CD4-positive, CD25-positive, alpha-beta regulatory T cell (primary cell): Measurements from ENCODE around the gene ERBB4. TPM values are rescaled to one million over a fixed set of nuclear protein-coding genes. Genes with fewer than 3 reads are reported as not detected.

ENCODE experiments used
- ATAC-seq, 2 donors: fragments of 150-1000 bp; cut with Tn5 transposase; one replicate each; pipeline ENCODE4 v1.10.0; 2021; ENCODE audit warnings: low read depth in 2 of 2, moderate number of reproducible peaks in 2 of 2, moderate library complexity in 1 of 2
- DNase-seq, 3 donors: peaks; one replicate each; pipeline versions ENCODE4 v3.0.0 to v3.0.0-alpha.2; 2012 to 2022; ENCODE audit warnings: mixed read lengths in 1 of 3
- H3K27ac ChIP-seq: one replicate; pipeline ENCODE4 v1.7.0; 2013; ENCODE audit warnings: mild to moderate bottlenecking, low read length; ENCODE audit not compliant: insufficient read depth, poor library complexity, severe bottlenecking
- H3K27me3 ChIP-seq: one replicate; pipeline ENCODE4 v1.7.0; 2013; ENCODE audit warnings: low read length; ENCODE audit not compliant: control insufficient read depth, insufficient read depth
- H3K36me3 ChIP-seq: one replicate; pipeline ENCODE4 v1.7.0; 2013; ENCODE audit warnings: mild to moderate bottlenecking, low read length, moderate library complexity; ENCODE audit not compliant: control insufficient read depth, insufficient read depth
- H3K4me1 ChIP-seq: 2 replicates; pipeline ENCODE4 v1.7.0; 2013; ENCODE audit warnings: mild to moderate bottlenecking, low read length; ENCODE audit not compliant: insufficient read depth, control insufficient read depth, poor library complexity, severe bottlenecking
- H3K4me3 ChIP-seq: one replicate; pipeline ENCODE4 v1.7.0; 2013; ENCODE audit warnings: low read depth, mild to moderate bottlenecking, low read length, moderate library complexity
- H3K9me3 ChIP-seq, 2 experiments: 1 replicate in 1 of 2; 2 replicates in 1 of 2; pipeline ENCODE4 v1.7.0; 2013; ENCODE audit warnings: low read length in 2 of 2, mild to moderate bottlenecking in 1 of 2, moderate library complexity in 1 of 2; ENCODE audit not compliant: control insufficient read depth in 2 of 2
- H3K27ac Mint-ChIP-seq, 3 donors: one replicate each; pipeline ENCODE4 v1.8.0; 2020 to 2022; ENCODE audit warnings: mild to moderate bottlenecking in 3 of 3, mixed read lengths in 3 of 3, moderate library complexity in 2 of 3
- H3K27me3 Mint-ChIP-seq: one replicate; pipeline ENCODE4 v1.8.0; 2022; ENCODE audit warnings: mild to moderate bottlenecking, mixed read lengths
- H3K36me3 Mint-ChIP-seq: one replicate; pipeline ENCODE4 v1.8.0; 2020; ENCODE audit warnings: mixed read lengths
- H3K4me1 Mint-ChIP-seq, 4 donors: one replicate each; pipeline ENCODE4 v1.8.0; 2020 to 2022; ENCODE audit warnings: mixed read lengths in 4 of 4, mild to moderate bottlenecking in 1 of 4
- H3K4me3 Mint-ChIP-seq, 4 donors: one replicate each; pipeline ENCODE4 v1.8.0; 2020 to 2022; ENCODE audit warnings: mild to moderate bottlenecking in 4 of 4, mixed read lengths in 4 of 4, moderate library complexity in 3 of 4
- H3K9me3 Mint-ChIP-seq, 7 donors: one replicate each; pipeline ENCODE4 v1.8.0; 2020 to 2022; ENCODE audit warnings: mixed read lengths in 7 of 7, mild to moderate bottlenecking in 3 of 7, moderate library complexity in 2 of 7
- polyA plus RNA-seq, 4 donors: library from polyadenylated mRNA; unstranded; fragments of 300-500 nt; fragmentation: Illumina TruSeq; gene quantifications; one replicate each; pipeline ENCODE4 v1.2.3, GENCODE V29; 2021
- total RNA-seq: library from RNA; stranded (reverse); gene quantifications from one replicate; pipeline ENCODE4 v1.2.3, GENCODE V29; 2022

Gene ERBB4
- total and polyA plus RNA-seq, 5 donors from 2014 or later, result not detected

DNA sequence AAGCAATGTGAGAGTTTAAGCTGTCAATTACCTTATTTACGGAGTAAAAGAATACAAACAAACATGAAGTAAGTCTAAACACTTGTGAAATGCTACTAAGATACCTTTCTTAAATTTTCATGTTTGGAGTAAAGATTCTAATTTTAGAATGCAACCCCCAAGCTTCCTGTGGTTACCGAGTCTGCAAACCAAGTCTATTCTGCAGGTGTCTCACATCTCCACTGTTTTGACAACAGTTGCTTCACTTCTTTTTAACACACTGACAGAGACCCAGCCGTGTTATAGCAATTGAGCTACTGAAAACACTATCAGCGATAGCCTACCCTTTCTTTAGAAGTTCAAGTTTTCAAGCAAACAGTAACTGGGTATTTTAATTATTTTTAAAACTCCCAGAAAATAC lies 608.3 kb downstream of the ERBB4 start:
- H3K27me3 ChIP-seq, result no peaks in the 10 kb centered on the region
- ATAC-seq, result no peak
- no peaks in the 10 kb centered on the region for H3K4me1 ChIP-seq
- no peaks in the 10 kb centered on the region for H3K9me3 ChIP-seq
- H3K27me3 Mint-ChIP-seq, result no peaks in the 10 kb centered on the region
- no peak overlapping the region for H3K27ac ChIP-seq
- no peak for DNase-seq
- no peak overlapping the region for H3K4me3 ChIP-seq
- peaks cover 0 to 13% (median 0%) of the 10 kb centered on the region in 7 donors for H3K9me3 Mint-ChIP-seq
- H3K4me3 Mint-ChIP-seq, result no peak overlapping the region
- H3K36me3 Mint-ChIP-seq, result no peaks in the 10 kb centered on the region
- no peak overlapping the region for H3K27ac Mint-ChIP-seq
- no peaks in the 10 kb centered on the region for H3K4me1 Mint-ChIP-seq
- H3K36me3 ChIP-seq, result no peaks in the 10 kb centered on the region

- Histone ChIP-seq H3K9me3 (no peaks in the 10 kb centered on the region), H3K36me3 (no peaks in the 10 kb centered on the region), H3K4me1 (no peaks in the 10 kb centered on the region), H3K4me3 (no peak overlapping the region), H3K27ac (no peak overlapping the region), H3K27me3 (no peaks in the 10 kb centered on the region)
- no peaks in the 10 kb centered on the region for H3K27me3 Mint-ChIP-seq
- DNase-seq, result no peak
- no peak for ATAC-seq
- no peaks in the 10 kb centered on the region for H3K4me1 Mint-ChIP-seq
- H3K4me3 Mint-ChIP-seq, result no peak overlapping the region
- H3K27ac Mint-ChIP-seq, result no peak overlapping the region
- H3K9me3 Mint-ChIP-seq, result peaks cover 0 to 17% (median 0%) of the 10 kb centered on the region in 7 donors
- H3K36me3 Mint-ChIP-seq, result no peaks in the 10 kb centered on the region
Measured at GRCh38 chr2:211928201-211928600, 610.4 kb downstream of the ERBB4 start.

DNA sequence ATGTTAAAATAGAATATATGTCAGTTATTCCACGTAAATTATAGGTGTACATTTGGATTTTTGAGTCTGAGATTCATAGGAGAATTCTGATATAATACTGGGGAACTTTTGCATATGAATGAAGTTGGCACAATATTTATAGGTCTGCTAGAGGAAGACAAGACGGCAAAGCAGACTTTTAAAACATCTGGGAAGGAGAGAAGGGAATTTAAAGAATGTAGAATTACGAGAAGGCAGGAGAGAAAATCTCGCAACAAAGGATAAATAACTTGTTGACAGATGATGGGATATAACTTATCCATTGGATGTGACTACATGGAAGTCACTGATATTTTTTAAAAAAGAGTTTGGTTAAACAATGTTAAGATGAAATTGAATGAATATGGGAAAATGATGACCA lies 615.6 kb downstream of the ERBB4 start:
- Mint-ChIP-seq H3K36me3 (no peaks in the 10 kb centered on the region), H3K9me3 (peaks cover 0 to 17% (median 2%) of the 10 kb centered on the region in 7 donors), H3K4me1 (no peaks in the 10 kb centered on the region), H3K27ac (no peak overlapping the region), H3K4me3 (no peak overlapping the region), H3K27me3 (no peaks in the 10 kb centered on the region)
- Histone ChIP-seq H3K4me1 (no peaks in the 10 kb centered on the region), H3K4me3 (no peak overlapping the region), H3K36me3 (no peaks in the 10 kb centered on the region), H3K9me3 (no peaks in the 10 kb centered on the region), H3K27ac (no peak overlapping the region), H3K27me3 (no peaks in the 10 kb centered on the region)
- ATAC-seq (no peak), DNase-seq (no peak)

DNA sequence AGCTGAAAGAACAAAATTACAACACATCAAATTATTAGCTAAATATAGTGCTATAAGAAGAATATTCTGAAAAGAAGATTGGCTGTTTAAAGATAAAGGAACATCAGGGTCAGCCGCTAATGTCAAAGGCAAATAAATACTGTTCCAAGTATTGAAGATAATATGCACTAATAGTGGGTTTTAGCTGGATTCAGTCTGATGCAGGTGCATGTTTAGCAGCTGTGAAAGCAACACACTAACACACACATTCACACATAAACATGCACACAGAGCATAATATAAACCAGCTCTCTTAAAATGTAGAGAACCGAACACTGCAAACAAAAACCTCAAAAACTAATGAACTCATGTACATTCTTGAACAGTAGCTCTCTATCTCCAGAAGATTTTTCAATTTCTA lies 634.6 kb downstream of the ERBB4 start:
- Histone ChIP-seq H3K4me3 (no peak overlapping the region), H3K9me3 (no peaks in the 10 kb centered on the region), H3K36me3 (no peaks in the 10 kb centered on the region), H3K4me1 (no peaks in the 10 kb centered on the region), H3K27ac (no peak overlapping the region), H3K27me3 (no peaks in the 10 kb centered on the region)
- Mint-ChIP-seq H3K36me3 (no peaks in the 10 kb centered on the region), H3K9me3 (peaks cover 0 to 4% (median 0%) of the 10 kb centered on the region in 7 donors), H3K4me1 (no peaks in the 10 kb centered on the region), H3K27me3 (no peaks in the 10 kb centered on the region), H3K27ac (no peak overlapping the region), H3K4me3 (no peak overlapping the region)
- no peak for ATAC-seq
- no peak for DNase-seq

- Mint-ChIP-seq H3K27me3 (no peaks in the 10 kb centered on the region), H3K36me3 (no peaks in the 10 kb centered on the region), H3K4me3 (no peak overlapping the region), H3K27ac (no peak overlapping the region), H3K4me1 (no peaks in the 10 kb centered on the region), H3K9me3 (peaks cover 0 to 2% (median 0%) of the 10 kb centered on the region in 7 donors)
- Histone ChIP-seq H3K4me3 (no peak overlapping the region), H3K27me3 (no peaks in the 10 kb centered on the region), H3K27ac (no peak overlapping the region), H3K4me1 (no peaks in the 10 kb centered on the region), H3K9me3 (no peaks in the 10 kb centered on the region), H3K36me3 (no peaks in the 10 kb centered on the region)
- ATAC-seq (no peak), DNase-seq (no peak)
Measured at GRCh38 chr2:211901226-211901846, 637.3 kb downstream of the ERBB4 start.

- H3K4me1 Mint-ChIP-seq, result no peaks in the 10 kb centered on the region
- no peak overlapping the region for H3K4me3 Mint-ChIP-seq
- peaks cover 0 to 5% (median 0%) of the 10 kb centered on the region in 7 donors for H3K9me3 Mint-ChIP-seq
Measured at GRCh38 chr2:211900518-211900917, 638.1 kb downstream of the ERBB4 start.

GRCh38 chr2:211900000-211900399 lies 638.6 kb downstream of the ERBB4 start:
- H3K9me3 Mint-ChIP-seq, result peaks cover 0 to 4% (median 0%) of the 10 kb centered on the region in 7 donors
- no peaks in the 10 kb centered on the region for H3K4me1 Mint-ChIP-seq
- Histone ChIP-seq H3K9me3 (no peaks in the 10 kb centered on the region), H3K4me3 (no peak overlapping the region), H3K36me3 (no peaks in the 10 kb centered on the region), H3K4me1 (no peaks in the 10 kb centered on the region), H3K27me3 (no peaks in the 10 kb centered on the region), H3K27ac (no peak overlapping the region)
- H3K36me3 Mint-ChIP-seq, result no peaks in the 10 kb centered on the region
- no peaks in the 10 kb centered on the region for H3K27me3 Mint-ChIP-seq
- H3K27ac Mint-ChIP-seq, result no peak overlapping the region
- DNase-seq (no peak), ATAC-seq (no peak)
- H3K4me3 Mint-ChIP-seq, result no peak overlapping the region

More at GRCh38 chr2:211900518-211900917, 638.1 kb downstream of the ERBB4 start:
- H3K4me3 ChIP-seq, result no peak overlapping the region
- Mint-ChIP-seq H3K36me3 (no peaks in the 10 kb centered on the region), H3K27ac (no peak overlapping the region), H3K27me3 (no peaks in the 10 kb centered on the region)
- DNase-seq (no peak), ATAC-seq (no peak)
- no peaks in the 10 kb centered on the region for H3K9me3 ChIP-seq
- H3K27ac ChIP-seq, result no peak overlapping the region
- H3K27me3 ChIP-seq, result no peaks in the 10 kb centered on the region
- H3K4me1 ChIP-seq, result no peaks in the 10 kb centered on the region
- H3K36me3 ChIP-seq, result no peaks in the 10 kb centered on the region

GRCh38 chr2:211898702-211899101 lies 639.9 kb downstream of the ERBB4 start:
- ATAC-seq (no peak), DNase-seq (no peak)
- H3K4me3 ChIP-seq, result no peak overlapping the region
- H3K27me3 Mint-ChIP-seq, result no peaks in the 10 kb centered on the region
- H3K4me1 Mint-ChIP-seq, result no peaks in the 10 kb centered on the region
- no peaks in the 10 kb centered on the region for H3K27me3 ChIP-seq
- no peak overlapping the region for H3K27ac ChIP-seq
- no peaks in the 10 kb centered on the region for H3K36me3 Mint-ChIP-seq
- H3K4me1 ChIP-seq, result no peaks in the 10 kb centered on the region
- H3K4me3 Mint-ChIP-seq, result no peak overlapping the region
- H3K9me3 Mint-ChIP-seq, result peaks cover 0 to 4% (median 4%) of the 10 kb centered on the region in 7 donors
- H3K9me3 ChIP-seq, result no peaks in the 10 kb centered on the region
- H3K36me3 ChIP-seq, result no peaks in the 10 kb centered on the region
- H3K27ac Mint-ChIP-seq, result no peak overlapping the region
